SK-N-SH treated with all-trans-retinoic acid at 6 μM for 48 hours (cell line): ENCODE measurements around the gene UBXN6.

Source experiments
- ATAC-seq: fragments of 200-7000 bp; cut with Tn5 transposase; 3 replicates; pipeline ENCODE4 v1.9.1; 2020; ENCODE audit warnings: mild to moderate bottlenecking, moderate library complexity
- BACH2 ChIP-seq: fragments of 250-450 bp; sonication (Bioruptor Pico); IDR thresholded peaks from 2 replicates; pipeline ENCODE4 v1.9.0; 2021; ENCODE audit warnings: mild to moderate bottlenecking, borderline replicate concordance
- ESRRG ChIP-seq: fragments of 250-450 bp; sonication (Bioruptor Pico); IDR thresholded peaks from 2 replicates; pipeline ENCODE4 v1.6.1; 2021; ENCODE audit warnings: mild to moderate bottlenecking
- GLIS3 ChIP-seq: fragments of 250-450 bp; sonication (Bioruptor Pico); IDR thresholded peaks from 2 replicates; pipeline ENCODE4 v1.5.0; 2020; ENCODE audit warnings: mild to moderate bottlenecking, moderate library complexity
- ISL1 ChIP-seq: fragments of 250-450 bp; sonication (Bioruptor Pico); IDR thresholded peaks from 2 replicates; pipeline ENCODE4 v2.1.2; 2022; ENCODE audit warnings: mild to moderate bottlenecking, moderate library complexity
- OSR1 ChIP-seq: fragments of 250-450 bp; sonication (Bioruptor Pico); IDR thresholded peaks from 2 replicates; pipeline ENCODE4 v1.8.0; 2022; ENCODE audit warnings: moderate library complexity, mild to moderate bottlenecking, inconsistent platforms
- PPARA ChIP-seq: fragments of 250-450 bp; sonication (Bioruptor Pico); IDR thresholded peaks from 2 replicates; pipeline ENCODE4 v1.5.0; 2020; ENCODE audit warnings: mild to moderate bottlenecking, borderline replicate concordance
- RARB ChIP-seq: fragments of 250-450 bp; sonication (Bioruptor Pico); IDR thresholded peaks from 2 replicates; pipeline ENCODE4 v1.8.0; 2021; ENCODE audit warnings: mild to moderate bottlenecking, moderate library complexity
- SNAI2 ChIP-seq: fragments of 250-450 bp; sonication (Bioruptor Pico); IDR thresholded peaks from 2 replicates; pipeline ENCODE4 v1.5.0; 2020; ENCODE audit warnings: mild to moderate bottlenecking, moderate library complexity
- TOX ChIP-seq: fragments of 250-450 bp; sonication (Bioruptor Pico); IDR thresholded peaks from 2 replicates; pipeline ENCODE4 v1.8.0; 2021; ENCODE audit warnings: mild to moderate bottlenecking, moderate library complexity, borderline replicate concordance
- ZC3H10 ChIP-seq: fragments of 250-450 bp; sonication (Bioruptor Pico); IDR thresholded peaks from 2 replicates; pipeline ENCODE4 v1.5.1; 2021; ENCODE audit warnings: mild to moderate bottlenecking, moderate library complexity
- ZFP3 ChIP-seq: fragments of 250-450 bp; sonication (Bioruptor Pico); IDR thresholded peaks from 2 replicates; pipeline ENCODE4 v1.5.0; 2020; ENCODE audit warnings: mild to moderate bottlenecking, moderate library complexity
- ZNF70 ChIP-seq: fragments of 450-650 bp; formaldehyde crosslinking; IDR thresholded peaks from 2 replicates; pipeline ENCODE4 v1.5.0; 2020; ENCODE audit warnings: mild to moderate bottlenecking, moderate library complexity
- TF ChIP-seq, protein P1 (sequence below): fragments of 250-450 bp; sonication (Bioruptor Pico); IDR thresholded peaks from 2 replicates; pipeline ENCODE4 v1.5.0; 2020; ENCODE audit warnings: mild to moderate bottlenecking, moderate library complexity
- TF ChIP-seq, protein P2 (sequence below): fragments of 250-450 bp; sonication (Bioruptor Pico); IDR thresholded peaks from 2 replicates; pipeline ENCODE4 v1.8.0; 2020; ENCODE audit warnings: mild to moderate bottlenecking, moderate library complexity, borderline replicate concordance
- TF ChIP-seq, protein P3 (sequence below): fragments of 250-450 bp; sonication (Bioruptor Pico); IDR thresholded peaks from 2 replicates; pipeline ENCODE4 v1.5.1; 2021; ENCODE audit warnings: mild to moderate bottlenecking, moderate library complexity
- TF ChIP-seq, protein P4 (sequence below): fragments of 250-450 bp; sonication (Bioruptor Pico); IDR thresholded peaks from 2 replicates; pipeline ENCODE4 v1.5.1; 2020; ENCODE audit warnings: low read depth, mild to moderate bottlenecking, moderate library complexity
- TF ChIP-seq, protein P5 (sequence below): fragments of 250-450 bp; sonication (Bioruptor Pico); IDR thresholded peaks from 2 replicates; pipeline ENCODE4 v1.8.0; 2021; ENCODE audit warnings: low read depth, mild to moderate bottlenecking, moderate library complexity, borderline replicate concordance

Gene UBXN6

DNA sequence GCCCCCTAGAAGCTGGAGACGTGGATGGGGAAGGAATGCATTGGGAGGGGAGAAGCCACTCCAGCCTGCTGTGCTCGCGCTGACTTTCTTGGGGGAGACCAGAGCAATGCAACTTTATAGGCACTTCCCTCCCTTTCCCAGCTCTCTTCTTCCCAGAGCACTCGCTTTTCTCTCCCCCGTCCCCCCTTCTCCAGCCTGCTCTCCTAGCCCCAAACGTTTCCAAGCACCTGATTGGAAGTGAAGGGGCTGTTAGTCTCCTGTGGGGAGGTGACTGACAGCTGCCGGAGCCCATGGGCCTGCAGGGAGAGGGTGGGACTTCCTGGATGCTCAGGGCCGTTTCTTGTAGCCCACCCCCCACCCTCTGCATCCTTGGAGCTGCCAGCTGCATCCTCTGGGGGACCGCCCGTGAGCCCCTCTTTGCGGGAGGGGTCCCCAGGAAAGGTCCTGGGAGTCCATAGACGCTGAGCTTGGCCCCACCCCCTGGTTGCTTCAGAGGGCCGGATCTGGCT lies 17.0 kb upstream of the UBXN6 start (continued):
- TF ChIP-seq, protein P1, sequence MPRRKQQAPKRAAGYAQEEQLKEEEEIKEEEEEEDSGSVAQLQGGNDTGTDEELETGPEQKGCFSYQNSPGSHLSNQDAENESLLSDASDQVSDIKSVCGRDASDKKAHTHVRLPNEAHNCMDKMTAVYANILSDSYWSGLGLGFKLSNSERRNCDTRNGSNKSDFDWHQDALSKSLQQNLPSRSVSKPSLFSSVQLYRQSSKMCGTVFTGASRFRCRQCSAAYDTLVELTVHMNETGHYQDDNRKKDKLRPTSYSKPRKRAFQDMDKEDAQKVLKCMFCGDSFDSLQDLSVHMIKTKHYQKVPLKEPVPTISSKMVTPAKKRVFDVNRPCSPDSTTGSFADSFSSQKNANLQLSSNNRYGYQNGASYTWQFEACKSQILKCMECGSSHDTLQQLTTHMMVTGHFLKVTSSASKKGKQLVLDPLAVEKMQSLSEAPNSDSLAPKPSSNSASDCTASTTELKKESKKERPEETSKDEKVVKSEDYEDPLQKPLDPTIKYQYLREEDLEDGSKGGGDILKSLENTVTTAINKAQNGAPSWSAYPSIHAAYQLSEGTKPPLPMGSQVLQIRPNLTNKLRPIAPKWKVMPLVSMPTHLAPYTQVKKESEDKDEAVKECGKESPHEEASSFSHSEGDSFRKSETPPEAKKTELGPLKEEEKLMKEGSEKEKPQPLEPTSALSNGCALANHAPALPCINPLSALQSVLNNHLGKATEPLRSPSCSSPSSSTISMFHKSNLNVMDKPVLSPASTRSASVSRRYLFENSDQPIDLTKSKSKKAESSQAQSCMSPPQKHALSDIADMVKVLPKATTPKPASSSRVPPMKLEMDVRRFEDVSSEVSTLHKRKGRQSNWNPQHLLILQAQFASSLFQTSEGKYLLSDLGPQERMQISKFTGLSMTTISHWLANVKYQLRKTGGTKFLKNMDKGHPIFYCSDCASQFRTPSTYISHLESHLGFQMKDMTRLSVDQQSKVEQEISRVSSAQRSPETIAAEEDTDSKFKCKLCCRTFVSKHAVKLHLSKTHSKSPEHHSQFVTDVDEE (CRISPR knock-in tag), result no peak

DNA sequence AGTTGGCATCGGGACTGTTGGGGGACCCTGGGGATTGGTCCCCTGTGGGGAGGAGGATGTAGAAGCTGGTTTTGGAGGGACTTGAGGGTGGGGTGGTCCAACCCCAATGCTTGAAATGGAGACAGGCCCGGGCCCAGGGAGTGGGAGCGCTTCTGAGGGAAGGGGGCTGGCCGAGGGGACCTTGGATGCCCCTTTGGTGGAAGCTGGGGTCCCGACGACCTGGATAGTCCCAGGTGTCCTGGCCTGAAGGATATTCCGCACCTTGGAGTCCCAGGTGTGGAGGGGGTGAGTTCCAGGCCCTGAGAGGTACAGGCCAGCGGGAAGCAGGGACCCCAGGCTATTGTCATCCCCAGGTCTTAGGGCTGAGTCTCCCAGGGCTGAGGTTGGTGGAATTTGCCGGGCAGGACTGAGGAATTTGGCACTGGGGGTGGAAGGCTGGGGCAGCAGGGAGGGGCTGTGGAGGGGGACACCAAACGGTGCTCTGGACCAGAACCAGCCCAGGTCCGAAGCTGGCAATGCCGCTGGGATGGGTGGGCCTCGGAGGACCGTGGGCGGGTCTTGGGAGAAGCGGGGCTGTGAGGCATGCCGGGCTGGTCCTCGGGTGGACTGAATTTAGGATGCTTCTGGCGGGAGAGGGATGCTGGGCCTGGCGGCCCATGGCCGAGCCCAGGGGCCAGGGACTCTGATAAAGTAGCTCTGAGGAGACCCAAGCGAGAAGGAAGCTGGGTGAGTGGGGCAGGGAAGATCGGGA lies 16.3 kb upstream of the UBXN6 start:
- TF ChIP-seq ZNF70 (CRISPR knock-in tag), result no peak
- TF ChIP-seq, protein P1 (CRISPR knock-in tag), result no peak
- TF ChIP-seq GLIS3 (CRISPR knock-in tag), result no peak
- peak; percentile 2; the same call in 2 of the 3 replicates for ATAC-seq

DNA sequence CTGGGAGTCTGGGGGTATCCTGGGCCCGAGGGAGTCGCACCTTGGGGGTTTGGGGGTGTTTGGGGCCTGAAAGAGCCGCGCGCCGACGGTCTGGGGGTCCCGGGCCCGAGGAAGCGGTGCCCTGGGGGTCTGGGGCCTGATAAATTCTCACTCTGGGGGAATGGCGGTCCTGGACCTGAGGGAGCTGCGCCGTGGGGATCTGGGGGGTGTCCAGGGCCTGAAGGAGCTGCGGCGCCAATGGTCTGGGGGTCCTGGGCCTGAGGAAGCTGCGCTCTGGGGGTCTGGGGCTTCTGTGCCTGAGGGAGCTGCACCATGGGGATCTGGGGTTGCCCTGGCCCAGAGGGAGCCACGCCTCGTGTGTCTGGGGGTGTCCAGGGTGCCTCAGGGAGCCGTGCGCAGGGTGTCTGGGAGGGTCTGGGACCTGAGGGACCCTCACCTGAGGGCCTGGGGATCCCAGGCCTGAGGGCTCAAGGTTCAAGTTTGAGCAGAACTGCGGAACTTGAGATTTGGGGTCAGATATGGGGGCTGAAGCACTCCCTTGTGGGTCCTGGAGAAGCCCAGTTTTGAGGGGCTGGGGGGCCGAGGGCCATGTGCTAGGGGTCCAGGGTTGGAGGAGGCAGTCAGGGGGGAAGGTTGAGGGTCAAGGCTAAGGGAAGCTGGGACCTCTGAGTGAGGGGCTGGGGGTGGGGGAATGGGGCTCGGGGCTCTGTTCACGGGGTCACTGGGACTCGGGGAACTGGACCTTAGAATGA lies 15.6 kb upstream of the UBXN6 start:
- TF ChIP-seq BACH2 (CRISPR knock-in tag), result no peak
- TF ChIP-seq PPARA (CRISPR knock-in tag), result no peak
- TF ChIP-seq, protein P2, sequence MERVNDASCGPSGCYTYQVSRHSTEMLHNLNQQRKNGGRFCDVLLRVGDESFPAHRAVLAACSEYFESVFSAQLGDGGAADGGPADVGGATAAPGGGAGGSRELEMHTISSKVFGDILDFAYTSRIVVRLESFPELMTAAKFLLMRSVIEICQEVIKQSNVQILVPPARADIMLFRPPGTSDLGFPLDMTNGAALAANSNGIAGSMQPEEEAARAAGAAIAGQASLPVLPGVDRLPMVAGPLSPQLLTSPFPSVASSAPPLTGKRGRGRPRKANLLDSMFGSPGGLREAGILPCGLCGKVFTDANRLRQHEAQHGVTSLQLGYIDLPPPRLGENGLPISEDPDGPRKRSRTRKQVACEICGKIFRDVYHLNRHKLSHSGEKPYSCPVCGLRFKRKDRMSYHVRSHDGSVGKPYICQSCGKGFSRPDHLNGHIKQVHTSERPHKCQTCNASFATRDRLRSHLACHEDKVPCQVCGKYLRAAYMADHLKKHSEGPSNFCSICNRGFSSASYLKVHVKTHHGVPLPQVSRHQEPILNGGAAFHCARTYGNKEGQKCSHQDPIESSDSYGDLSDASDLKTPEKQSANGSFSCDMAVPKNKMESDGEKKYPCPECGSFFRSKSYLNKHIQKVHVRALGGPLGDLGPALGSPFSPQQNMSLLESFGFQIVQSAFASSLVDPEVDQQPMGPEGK (CRISPR knock-in tag), result no peak
- TF ChIP-seq RARB (CRISPR knock-in tag), result no peak
- TF ChIP-seq TOX (CRISPR knock-in tag), result no peak
- no peak for TF ChIP-seq SNAI2 (CRISPR knock-in tag)
- TF ChIP-seq ESRRG (CRISPR knock-in tag), result no peak
- no peak for TF ChIP-seq ZNF70 (CRISPR knock-in tag)
- TF ChIP-seq, protein P3, sequence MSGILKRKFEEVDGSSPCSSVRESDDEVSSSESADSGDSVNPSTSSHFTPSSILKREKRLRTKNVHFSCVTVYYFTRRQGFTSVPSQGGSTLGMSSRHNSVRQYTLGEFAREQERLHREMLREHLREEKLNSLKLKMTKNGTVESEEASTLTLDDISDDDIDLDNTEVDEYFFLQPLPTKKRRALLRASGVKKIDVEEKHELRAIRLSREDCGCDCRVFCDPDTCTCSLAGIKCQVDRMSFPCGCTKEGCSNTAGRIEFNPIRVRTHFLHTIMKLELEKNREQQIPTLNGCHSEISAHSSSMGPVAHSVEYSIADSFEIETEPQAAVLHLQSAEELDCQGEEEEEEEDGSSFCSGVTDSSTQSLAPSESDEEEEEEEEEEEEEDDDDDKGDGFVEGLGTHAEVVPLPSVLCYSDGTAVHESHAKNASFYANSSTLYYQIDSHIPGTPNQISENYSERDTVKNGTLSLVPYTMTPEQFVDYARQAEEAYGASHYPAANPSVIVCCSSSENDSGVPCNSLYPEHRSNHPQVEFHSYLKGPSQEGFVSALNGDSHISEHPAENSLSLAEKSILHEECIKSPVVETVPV (CRISPR knock-in tag), result no peak
- no peak for TF ChIP-seq OSR1 (CRISPR knock-in tag)
- TF ChIP-seq, protein P4, sequence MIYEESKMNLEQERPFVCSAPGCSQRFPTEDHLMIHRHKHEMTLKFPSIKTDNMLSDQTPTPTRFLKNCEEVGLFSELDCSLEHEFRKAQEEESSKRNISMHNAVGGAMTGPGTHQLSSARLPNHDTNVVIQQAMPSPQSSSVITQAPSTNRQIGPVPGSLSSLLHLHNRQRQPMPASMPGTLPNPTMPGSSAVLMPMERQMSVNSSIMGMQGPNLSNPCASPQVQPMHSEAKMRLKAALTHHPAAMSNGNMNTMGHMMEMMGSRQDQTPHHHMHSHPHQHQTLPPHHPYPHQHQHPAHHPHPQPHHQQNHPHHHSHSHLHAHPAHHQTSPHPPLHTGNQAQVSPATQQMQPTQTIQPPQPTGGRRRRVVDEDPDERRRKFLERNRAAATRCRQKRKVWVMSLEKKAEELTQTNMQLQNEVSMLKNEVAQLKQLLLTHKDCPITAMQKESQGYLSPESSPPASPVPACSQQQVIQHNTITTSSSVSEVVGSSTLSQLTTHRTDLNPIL (CRISPR knock-in tag), result no peak
- TF ChIP-seq, protein P1 (CRISPR knock-in tag), result no peak
- no peak for TF ChIP-seq ZC3H10 (CRISPR knock-in tag)
- TF ChIP-seq, protein P5, sequence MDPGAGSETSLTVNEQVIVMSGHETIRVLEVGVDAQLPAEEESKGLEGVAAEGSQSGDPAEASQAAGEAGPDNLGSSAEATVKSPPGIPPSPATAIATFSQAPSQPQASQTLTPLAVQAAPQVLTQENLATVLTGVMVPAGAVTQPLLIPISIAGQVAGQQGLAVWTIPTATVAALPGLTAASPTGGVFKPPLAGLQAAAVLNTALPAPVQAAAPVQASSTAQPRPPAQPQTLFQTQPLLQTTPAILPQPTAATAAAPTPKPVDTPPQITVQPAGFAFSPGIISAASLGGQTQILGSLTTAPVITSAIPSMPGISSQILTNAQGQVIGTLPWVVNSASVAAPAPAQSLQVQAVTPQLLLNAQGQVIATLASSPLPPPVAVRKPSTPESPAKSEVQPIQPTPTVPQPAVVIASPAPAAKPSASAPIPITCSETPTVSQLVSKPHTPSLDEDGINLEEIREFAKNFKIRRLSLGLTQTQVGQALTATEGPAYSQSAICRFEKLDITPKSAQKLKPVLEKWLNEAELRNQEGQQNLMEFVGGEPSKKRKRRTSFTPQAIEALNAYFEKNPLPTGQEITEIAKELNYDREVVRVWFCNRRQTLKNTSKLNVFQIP (CRISPR knock-in tag), result no peak
- TF ChIP-seq ISL1 (CRISPR knock-in tag), result no peak
- no peak for TF ChIP-seq ZFP3
- ATAC-seq, result no peak
